LHCN-M2 (cell line): ENCODE results near the gene NFIB. TPM values are rescaled to one million over a fixed set of nuclear protein-coding genes. Genes with fewer than 3 reads are reported as not detected.

Experiments
- DNase-seq: peaks from one replicate; pipeline ENCODE4 v3.0.0-alpha.2; 2012; ENCODE audit warnings: low read depth
- total RNA-seq: library from RNA; depleted of rRNA; stranded (reverse); fragments of >200 nt; gene quantifications from 2 replicates; pipeline ENCODE4 v1.2.3, GENCODE V29; 2014

NFIB gene
- total RNA-seq, 1 experiment from 2014 or later = 13.0 TPM

DNA sequence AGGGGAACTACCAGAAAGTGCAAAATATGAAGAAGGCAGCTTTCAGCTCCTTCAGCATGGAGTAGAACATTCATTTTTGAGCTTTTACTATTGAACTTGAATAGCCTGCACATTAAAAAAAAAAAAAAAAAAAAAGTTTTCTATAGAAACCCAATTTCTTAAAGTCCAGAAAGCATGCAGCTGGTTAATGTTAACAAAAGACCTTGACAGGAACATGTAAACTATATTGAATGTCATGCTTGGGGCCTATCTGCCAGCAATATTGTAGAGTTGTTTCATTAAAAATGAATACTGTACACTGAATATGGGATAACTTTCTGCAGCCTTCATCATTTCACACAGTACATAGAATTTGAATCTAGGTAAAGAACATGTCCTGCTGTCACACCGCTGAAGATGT, 230.6 kb downstream of the NFIB start:
- no peak for DNase-seq

DNA sequence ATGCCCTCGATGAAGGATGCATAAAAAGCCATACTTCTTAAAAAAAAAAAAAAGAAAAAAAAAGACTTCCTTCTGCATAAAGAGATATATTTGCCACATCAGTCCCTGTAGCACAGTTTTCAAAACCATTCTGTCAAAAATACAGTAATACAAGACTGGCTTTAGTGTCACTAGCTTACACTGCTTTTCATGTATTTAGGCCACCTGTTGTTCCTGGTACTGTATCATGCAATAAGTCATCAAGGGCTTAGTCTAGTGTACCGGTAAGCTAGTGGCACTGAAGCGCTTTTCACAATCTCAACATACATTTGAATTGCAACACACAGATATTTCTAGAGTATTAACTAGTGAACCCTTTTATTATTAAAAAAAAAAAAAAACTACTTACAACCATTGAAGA, 231.2 kb downstream of the NFIB start:
- DNase-seq = no peak

- DNase-seq = no peak
Observed at GRCh38 chr9:14081745-14082144, 232.2 kb downstream of the NFIB start.

DNA sequence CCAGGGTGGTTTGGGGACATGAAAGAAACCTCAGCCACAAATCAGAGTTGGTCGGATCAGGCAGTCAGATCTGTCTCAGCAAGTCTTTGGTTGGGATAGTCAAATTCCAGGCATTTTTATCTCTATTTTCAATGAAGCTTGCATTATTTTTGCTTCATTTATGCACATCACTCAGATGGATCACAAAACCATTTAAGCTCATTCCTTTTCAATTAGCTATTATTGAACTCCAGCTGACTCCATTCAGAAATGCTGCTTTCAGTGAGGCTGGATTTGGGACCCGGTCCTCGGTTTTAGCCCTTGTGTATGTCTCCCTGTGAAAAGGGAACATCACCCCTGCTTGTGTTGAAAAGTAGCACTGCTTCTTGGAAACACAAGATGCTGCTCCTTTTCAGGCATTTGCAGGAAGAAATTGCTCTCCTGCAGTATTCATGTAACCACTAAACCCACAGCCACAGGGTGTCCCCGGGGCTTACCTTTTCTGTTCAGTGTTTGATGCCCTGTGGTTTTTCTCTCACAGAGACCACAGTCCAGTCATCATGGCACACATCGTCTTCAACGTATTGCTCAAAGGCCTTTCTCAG, 232.9 kb downstream of the NFIB start:
- DNase-seq = peak; percentile 93

DNA sequence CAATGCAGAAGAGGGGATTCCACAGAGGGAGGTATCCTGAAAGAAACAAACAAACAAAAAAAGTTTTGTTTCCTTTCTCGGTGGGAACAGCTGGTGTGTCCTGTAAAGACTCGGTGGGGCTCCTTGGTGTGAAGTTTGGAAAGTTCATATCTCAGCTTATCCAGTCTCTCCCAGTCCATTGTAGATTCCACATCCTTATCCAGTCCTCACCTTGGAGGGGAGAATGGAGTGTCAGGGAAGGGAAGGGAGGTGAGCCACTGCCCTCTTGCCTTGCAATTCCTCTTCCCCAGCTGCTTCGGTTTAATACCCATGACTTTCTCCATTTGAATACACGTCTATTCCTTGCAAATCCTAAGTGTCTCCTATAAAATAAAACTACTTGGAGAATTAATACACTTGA, 234.5 kb downstream of the NFIB start:
- DNase-seq = no peak

- no peak for DNase-seq
Observed at GRCh38 chr9:14077672-14078071, 236.3 kb downstream of the NFIB start.

DNA sequence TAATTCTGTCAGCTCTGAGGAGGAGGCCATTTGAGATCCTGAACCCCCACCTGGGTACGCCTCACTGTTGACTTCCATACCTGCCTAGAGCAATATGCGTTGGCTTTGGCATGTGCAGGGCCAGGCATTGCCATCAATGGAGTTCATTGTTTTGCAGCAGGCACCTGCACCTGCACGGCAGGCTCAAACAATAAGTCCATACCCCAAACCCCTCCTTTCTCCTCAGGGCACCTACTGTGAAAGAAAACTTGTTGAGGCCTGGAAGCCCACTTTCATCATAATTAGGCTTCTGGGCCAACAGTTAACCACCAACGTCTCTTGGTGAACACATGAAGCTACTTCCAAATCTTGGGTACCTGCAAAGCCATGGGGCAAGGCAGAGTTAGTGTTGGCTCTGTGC, 238.7 kb downstream of the NFIB start:
- DNase-seq = no peak

- DNase-seq = no peak
Observed at GRCh38 chr9:14072850-14073249, 241.1 kb downstream of the NFIB start.

DNA sequence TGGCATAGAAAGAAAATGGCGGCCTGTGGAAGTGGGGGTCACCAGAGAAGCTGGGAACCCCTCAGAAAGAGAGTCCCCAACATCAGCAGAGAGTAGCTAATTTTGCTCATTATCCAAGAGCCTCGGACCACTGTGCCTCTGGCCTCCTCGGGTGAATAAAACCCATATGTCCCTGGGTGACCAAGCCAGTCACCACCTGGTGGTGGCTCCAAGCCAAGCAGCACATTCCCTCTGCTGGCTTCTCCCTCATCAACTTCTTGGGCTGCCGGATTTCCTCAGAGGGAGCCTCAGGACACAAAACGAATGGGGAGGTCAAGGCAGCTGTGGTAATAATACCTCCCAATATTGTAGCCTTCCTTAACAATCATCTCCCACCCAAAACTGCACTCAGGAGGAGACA, 242.5 kb downstream of the NFIB start:
- no peak for DNase-seq

DNA sequence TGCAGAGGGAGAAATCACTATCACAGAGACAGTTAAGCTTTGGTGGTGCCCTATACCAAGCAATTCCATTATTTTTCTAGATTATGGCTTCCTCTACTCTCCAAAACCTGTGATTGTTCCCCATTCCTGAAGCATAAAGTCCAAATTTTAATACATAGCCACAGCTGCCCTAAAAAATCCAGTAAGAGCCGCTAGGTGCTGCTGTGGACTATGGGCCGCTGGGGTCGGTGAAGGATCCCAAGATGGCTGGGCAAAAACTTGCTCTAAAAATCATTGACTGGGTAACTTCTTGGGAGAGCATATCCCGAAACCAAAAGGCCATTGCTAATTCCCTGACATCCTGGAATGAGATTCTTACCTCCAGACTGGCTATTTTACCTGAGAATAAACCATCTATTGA, 245.3 kb downstream of the NFIB start:
- DNase-seq = no peak

- DNase-seq = no peak
Observed at GRCh38 chr9:14066831-14067230, 247.1 kb downstream of the NFIB start.

DNA sequence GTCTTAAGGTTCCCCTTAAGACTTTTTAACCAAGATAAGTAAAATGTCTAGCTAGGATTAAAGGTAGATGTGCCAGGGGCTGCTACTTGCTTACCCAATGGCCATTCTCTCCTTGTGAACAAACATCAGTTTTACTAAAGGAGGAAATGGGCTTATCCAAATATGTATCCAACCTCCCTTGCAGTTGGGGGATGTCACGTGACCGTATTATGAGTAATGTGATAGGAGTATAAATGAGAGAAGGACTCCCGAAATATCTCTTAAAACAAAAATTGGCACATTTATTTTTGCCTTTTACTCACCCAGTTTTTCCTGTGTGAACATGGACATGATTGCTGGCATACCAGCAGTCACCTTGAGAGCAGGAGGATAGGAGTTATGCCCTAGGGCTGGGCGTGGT, 247.9 kb downstream of the NFIB start:
- DNase-seq = no peak

DNA sequence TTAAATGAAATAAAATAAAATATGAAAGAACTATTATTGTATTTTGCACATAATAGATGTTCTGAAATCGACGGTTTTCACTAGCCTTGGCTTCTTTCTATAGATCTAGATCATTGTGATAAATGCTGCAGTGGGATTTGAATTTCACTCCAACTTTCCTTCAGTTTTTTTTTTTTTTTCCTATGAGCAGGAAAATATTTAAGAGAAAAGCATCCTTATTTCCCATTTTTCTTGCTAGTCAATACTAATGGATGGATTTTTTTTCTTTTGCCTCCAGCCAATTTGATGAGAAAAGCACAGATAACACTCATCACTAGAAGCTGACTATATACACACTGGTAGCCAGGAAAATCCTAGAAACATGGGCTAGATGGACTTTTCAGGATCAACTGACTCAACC, 249.0 kb downstream of the NFIB start:
- DNase-seq = no peak

DNA sequence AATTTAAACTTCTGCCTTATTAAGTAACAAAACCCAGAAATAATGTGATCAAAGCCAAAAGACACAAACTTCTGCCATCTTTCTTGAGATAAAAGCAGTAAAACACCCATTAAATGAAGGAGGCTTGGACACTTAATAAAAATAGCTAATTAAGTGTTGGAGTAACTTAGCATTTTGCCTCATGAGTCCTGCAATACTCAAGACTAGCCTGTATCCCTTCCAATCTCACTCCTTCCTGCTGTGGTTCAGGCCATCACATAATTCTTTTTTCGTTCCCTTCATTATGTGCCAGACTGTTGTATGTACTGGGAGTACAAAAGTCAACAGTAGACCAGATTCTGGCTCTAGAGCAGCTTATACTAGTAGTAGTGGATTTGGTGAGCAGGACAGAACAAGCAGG, 250.2 kb downstream of the NFIB start:
- no peak for DNase-seq

- DNase-seq = peak; percentile 26
Observed at GRCh38 chr9:14062586-14063221, 251.2 kb downstream of the NFIB start.

GRCh38 chr9:14061936-14062585, 251.9 kb downstream of the NFIB start:
- DNase-seq = no peak

- DNase-seq = no peak
Observed at GRCh38 chr9:14058325-14058688, 255.6 kb downstream of the NFIB start.

DNA sequence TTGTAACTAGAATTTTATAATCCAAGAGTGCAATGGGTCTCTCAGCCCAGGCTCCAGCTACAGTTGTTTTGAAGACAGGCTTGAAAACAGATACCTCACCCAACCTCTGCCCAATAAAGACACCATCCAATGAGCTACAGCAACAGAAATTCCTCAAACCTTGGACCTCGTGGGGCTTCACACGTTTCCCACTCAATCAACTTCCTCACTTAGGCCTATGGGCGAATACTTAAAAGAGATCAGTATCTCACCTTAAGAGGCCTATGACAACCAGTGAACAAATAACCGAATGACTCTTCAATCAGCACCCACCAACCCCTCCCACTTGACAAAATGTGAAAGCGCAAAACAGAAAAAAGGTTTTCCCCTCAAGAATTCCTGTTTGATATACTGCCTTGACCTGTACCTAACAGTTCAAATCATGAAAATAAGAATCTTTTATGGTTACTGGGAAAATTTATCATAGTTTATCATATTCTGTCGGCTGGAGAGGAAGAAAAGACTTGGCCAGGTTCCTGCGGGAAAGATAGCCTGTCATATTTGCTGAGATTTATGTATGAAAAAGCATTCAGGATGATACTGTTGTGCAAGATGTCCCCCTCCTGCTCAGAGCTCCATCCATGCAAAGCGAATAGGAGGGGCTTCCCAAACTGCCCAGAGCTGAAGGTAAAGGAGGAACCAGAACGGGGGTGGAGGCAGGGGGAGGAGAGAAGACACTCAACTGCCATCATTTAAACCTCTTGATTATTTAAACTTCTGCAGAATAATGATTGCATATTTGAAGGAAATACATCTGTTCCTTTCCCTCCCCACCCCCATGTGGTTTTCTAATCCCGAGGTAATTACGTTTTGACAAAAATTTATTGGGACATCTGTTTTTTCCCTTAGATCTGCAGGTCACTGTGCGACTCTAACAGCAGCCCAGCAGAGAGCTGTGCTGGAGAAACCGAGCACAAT, 256.3 kb downstream of the NFIB start:
- DNase-seq = no peak

GRCh38 chr9:14056316-14056861, 257.6 kb downstream of the NFIB start:
- peak; percentile 33 for DNase-seq

GRCh38 chr9:14054096-14054495, 259.8 kb downstream of the NFIB start:
- no peak for DNase-seq

DNA sequence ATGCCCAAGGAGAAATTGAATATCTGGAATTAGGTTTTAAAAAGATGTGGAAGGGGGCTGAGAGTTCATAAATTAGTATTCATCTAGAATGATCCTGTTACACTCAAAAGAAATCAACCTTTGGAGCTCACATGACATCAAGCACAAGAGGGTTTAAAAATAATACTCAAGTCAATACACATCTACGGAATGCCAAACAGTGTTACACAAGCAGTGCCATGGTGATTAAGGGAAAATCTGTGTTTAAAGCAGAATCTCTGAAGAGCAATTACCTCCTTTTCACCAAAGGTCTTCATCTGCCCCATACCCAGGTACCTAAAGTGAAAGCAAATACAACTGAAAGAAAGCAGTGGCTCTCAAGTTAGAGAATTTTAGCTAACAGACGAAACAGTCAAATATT, 261.6 kb downstream of the NFIB start:
- DNase-seq = no peak

GRCh38 chr9:14051419-14051818, 262.5 kb downstream of the NFIB start:
- DNase-seq = peak; percentile 37
